ENCODE measurements around the gene CD151.

- no peak for TF ChIP-seq POLR2AphosphoS5 (IDR thresholded peaks at IDR 0.05)
- no peak for TF ChIP-seq CTCF (IDR thresholded peaks at IDR 0.05)
- TF ChIP-seq POLR2A (IDR thresholded peaks at IDR 0.05), result no peak
- TF ChIP-seq EP300 (IDR thresholded peaks at IDR 0.05), result no peak
Measured at GRCh38 chr11:831961-832528, 707 bp upstream of the CD151 start.

Data from sigmoid colon (tissue), 4 donors.